ENCODE data around the gene TICAM1. TPM values are rescaled to one million over a fixed set of nuclear protein-coding genes. Genes with fewer than 3 reads are reported as not detected.

TICAM1 gene
- total and polyA plus RNA-seq, 2 experiments from 2014 or later: 0.38 to 1.5 TPM

DNA sequence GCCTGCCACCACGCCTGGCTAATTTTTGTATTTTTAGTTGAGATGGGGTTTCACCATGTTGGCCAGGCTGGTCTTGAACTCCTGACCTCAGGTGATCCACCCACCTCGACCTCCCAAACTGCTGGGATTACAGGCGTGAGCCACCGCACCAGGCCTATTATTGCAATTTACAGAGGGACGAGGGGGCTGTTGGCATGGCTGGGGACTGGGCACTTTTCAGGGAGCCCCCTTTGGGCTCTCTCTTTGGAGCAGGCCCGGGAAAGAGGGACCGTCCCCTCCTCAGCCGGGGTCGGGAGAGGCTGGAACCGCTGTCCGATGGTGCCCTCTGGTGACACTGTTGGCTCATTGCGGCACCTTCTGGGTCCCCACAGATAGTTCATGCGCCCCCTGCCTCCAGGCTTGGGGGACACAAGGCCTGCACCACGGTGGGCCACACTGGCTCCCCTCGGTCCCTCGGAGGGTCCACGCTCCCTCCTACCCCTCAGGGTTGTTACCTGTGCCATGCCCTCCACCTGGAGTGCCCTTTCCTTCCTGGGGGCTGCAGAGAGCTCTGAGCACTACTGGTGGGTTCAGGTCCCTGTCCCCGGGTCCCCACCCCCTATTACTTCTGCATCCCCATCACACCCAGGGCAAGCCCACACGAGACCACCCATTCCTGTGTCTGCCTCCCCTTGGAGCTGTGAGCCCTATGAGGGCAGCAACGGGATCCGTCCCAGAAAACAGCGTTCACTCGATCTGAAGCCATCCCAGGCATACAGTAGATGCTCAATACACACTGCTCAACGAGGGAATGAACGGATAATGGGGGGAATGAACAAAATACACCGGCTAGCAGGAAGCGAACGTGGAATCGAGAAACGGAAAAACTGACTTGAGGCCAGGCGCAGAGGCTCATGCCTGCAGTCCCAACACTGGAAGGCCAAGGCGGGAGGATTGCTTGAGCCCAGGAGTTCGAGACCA is 27.5 kb downstream of the TICAM1 start:
- DNase-seq (ENCODE audit: low read depth in 1 of 2, low spot score in 1 of 2): peak; percentile 48 to 86
- TF ChIP-seq, protein P1, sequence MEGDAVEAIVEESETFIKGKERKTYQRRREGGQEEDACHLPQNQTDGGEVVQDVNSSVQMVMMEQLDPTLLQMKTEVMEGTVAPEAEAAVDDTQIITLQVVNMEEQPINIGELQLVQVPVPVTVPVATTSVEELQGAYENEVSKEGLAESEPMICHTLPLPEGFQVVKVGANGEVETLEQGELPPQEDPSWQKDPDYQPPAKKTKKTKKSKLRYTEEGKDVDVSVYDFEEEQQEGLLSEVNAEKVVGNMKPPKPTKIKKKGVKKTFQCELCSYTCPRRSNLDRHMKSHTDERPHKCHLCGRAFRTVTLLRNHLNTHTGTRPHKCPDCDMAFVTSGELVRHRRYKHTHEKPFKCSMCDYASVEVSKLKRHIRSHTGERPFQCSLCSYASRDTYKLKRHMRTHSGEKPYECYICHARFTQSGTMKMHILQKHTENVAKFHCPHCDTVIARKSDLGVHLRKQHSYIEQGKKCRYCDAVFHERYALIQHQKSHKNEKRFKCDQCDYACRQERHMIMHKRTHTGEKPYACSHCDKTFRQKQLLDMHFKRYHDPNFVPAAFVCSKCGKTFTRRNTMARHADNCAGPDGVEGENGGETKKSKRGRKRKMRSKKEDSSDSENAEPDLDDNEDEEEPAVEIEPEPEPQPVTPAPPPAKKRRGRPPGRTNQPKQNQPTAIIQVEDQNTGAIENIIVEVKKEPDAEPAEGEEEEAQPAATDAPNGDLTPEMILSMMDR (IDR thresholded peaks at IDR 0.05; ENCODE audit: low read depth, low read length): peak; percentile 74
- Histone ChIP-seq H3K27ac (no peak overlapping the region), H3K27me3 (no peaks in the 10 kb centered on the region), H3K4me3 (no peak overlapping the region), H3K9me3 (ENCODE audit: low read depth) (no peaks in the 10 kb centered on the region), H3K36me3 (no peaks in the 10 kb centered on the region), H3K4me1 (ENCODE audit: low read depth) (peaks cover 5% of the 10 kb centered on the region)

DNA sequence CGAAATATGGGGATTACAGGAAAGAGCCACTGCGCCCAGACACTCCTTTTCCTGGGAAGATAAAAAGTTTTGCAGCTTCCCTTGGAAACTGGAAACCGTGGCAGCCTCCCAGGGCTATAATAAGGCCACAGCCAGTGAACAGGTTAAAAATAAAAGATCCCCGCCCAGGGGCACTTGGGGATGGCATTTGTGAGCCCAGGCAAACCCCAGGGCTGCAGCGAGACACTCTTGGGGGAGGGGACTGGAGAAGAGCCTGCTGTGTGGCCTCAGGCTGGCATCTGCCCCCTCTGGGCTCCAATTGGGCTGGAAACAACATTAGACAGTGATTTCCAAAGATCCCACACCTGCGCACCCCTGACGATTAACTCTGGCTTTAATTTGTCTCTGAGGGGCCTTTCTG is 28.8 kb downstream of the TICAM1 start:
- Histone ChIP-seq H3K27ac (no peak overlapping the region), H3K9me3 (ENCODE audit: low read depth) (no peaks in the 10 kb centered on the region), H3K27me3 (no peaks in the 10 kb centered on the region), H3K4me1 (ENCODE audit: low read depth) (peaks cover 5% of the 10 kb centered on the region), H3K4me3 (no peak overlapping the region), H3K36me3 (no peaks in the 10 kb centered on the region)
- DNase-seq (ENCODE audit: low read depth in 1 of 2, low spot score in 1 of 2): peak in 1 of 2 donors; percentile 14
- TF ChIP-seq, protein P1 (IDR thresholded peaks at IDR 0.05; ENCODE audit: low read depth, low read length): no peak

DNA sequence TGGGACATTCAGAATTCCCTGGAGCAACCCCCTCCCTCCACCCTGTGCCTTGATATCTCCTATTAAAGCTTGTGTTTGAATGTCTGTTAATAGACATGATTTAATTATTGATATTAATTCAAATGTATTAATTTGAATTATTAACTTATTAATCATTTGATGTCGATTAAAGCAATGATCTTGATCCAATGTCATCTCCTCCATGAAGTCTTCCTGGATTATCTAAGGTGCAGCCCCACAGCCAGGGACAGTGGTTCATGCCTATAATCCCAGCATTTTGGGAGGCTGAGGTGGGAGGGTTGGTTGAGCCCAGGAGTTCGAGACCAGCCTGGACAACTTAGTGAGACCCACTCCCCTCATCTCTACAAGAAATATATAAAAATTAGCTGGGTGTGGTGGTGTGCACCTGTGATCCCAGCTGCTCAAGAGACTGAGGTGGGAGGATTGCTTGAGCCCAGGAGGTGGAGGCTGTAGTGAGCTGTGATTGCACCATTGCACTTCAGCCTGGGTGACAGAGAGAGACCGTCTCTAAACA is 30.4 kb downstream of the TICAM1 start:
- no peak for DNase-seq (ENCODE audit: low read depth in 1 of 2, low spot score in 1 of 2)
- TF ChIP-seq, protein P1 (IDR thresholded peaks at IDR 0.05; ENCODE audit: low read depth, low read length): no peak

DNA sequence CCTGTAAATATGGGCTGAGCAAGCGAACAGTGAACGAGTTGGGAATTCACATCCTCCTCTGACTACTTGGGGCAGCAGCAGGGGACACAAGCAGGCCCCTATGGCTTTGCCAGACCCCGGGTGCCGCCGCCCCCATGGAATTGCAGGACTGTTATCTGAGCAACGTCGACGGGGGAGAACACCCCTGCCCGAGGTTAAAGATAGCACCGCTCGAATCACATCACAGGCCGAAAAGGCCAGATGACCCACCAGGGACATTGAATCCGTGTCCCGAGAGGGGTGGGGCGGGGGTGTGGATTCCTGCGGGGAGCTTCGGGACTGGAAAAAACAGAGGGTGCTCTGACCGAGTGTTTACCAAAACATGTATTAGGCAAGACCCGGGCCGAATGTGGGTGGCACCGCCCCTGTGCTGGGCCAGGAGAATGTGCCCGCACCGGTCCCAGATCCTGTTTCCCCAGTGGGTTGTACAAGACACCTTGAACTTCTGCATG is 30.9 kb downstream of the TICAM1 start:
- Histone ChIP-seq H3K4me3 (no peak overlapping the region), H3K9me3 (ENCODE audit: low read depth) (no peaks in the 10 kb centered on the region), H3K27me3 (no peaks in the 10 kb centered on the region), H3K27ac (no peak overlapping the region), H3K4me1 (ENCODE audit: low read depth) (peaks cover 5% of the 10 kb centered on the region), H3K36me3 (no peaks in the 10 kb centered on the region)
- no peak for DNase-seq (ENCODE audit: low read depth in 1 of 2, low spot score in 1 of 2)
- TF ChIP-seq, protein P1 (IDR thresholded peaks at IDR 0.05; ENCODE audit: low read depth, low read length): no peak

More for the DNA sequence above, 30.4 kb downstream of the TICAM1 start:
- no peaks in the 10 kb centered on the region for H3K9me3 ChIP-seq (ENCODE audit: low read depth)
- peaks cover 5% of the 10 kb centered on the region for H3K4me1 ChIP-seq (ENCODE audit: low read depth)
- H3K36me3 ChIP-seq: no peaks in the 10 kb centered on the region
- no peak overlapping the region for H3K27ac ChIP-seq
- H3K4me3 ChIP-seq: no peak overlapping the region
- no peaks in the 10 kb centered on the region for H3K27me3 ChIP-seq

DNA sequence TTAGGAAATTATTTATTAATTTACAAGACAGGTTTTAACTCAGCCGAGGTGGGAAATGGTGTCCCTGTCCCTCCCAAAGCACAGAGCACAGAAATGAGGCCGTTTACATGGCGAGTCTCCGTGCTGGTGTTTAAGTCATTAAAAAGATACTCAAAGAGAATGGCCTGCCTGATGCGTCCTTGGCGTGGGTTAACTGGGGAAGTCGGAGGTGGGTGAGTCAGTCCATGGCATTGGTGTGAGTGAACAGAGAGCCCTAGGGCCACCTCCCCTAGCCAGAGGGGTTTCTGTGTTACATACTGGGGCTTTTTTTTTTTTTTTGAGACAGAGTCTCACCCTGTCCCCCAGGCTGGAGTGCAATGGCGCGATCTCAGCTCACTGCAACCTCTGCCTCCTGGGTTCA is 36.1 kb downstream of the TICAM1 start:
- no peak for DNase-seq (ENCODE audit: low read depth in 1 of 2, low spot score in 1 of 2)

More for the DNA sequence above, 36.1 kb downstream of the TICAM1 start:
- Histone ChIP-seq H3K4me3 (no peak overlapping the region), H3K9me3 (ENCODE audit: low read depth) (no peaks in the 10 kb centered on the region), H3K4me1 (ENCODE audit: low read depth) (no peaks in the 10 kb centered on the region), H3K27ac (no peak overlapping the region), H3K27me3 (no peaks in the 10 kb centered on the region), H3K36me3 (peaks cover 7% of the 10 kb centered on the region)
- TF ChIP-seq, protein P1 (IDR thresholded peaks at IDR 0.05; ENCODE audit: low read depth, low read length): no peak
